NCI-H82 treated with DMSO at 0.1 percent for 48 hours (cell line): ENCODE data around the gene SLC7A7.
"Not testable (repeated sequence)": the region's sequence is repeated elsewhere in the genome, so short reads cannot be mapped to it uniquely, and the experiment has no call there.

Source experiments
- DNase-seq: peaks from one replicate; lab custom pipeline; 2025; ENCODE audit not compliant: unreplicated experiment; lab: John Stamatoyannopoulos, UW

The SLC7A7 gene

DNA sequence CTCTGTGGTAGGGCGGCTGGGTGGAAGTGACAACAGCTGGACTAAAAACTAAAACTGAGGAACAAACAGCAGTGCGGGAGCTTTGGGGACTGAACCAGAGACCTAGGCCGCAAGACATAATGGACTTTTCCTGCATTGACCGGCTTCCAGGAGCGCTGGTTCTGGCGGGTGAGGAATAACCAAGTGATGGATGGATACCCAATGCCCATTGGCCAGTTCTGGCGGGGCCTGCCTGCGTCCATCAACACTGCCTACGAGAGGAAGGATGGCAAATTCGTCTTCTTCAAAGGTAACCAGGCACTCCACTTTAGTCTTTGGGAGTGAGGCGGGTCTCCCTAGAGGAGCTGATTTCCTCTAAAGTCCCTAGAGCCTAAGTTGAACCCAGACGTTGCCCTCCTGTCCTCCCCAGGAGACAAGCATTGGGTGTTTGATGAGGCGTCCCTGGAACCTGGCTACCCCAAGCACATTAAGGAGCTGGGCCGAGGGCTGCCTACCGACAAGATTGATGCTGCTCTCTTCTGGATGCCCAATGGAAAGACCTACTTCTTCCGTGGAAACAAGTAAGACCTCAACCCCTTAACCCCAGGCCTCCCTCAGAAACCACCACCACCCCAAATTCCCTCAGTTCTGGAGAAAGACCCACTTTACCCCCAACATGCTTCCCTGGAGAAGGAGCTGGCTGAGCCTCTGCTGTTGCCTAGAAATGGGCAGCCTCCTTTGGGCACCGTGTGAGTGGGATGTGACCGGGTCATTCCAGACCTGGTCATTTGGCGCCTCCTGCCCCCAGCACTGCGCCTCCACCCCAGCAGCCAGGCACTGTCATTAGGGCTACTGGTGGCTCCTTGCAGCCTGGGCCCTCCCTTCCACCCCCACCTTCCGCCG, 29.2 kb upstream of the SLC7A7 start:
- DNase-seq = no peak

- no peak for DNase-seq
Observed at GRCh38 chr14:22843123-22843925, 28.1 kb upstream of the SLC7A7 start.

DNA sequence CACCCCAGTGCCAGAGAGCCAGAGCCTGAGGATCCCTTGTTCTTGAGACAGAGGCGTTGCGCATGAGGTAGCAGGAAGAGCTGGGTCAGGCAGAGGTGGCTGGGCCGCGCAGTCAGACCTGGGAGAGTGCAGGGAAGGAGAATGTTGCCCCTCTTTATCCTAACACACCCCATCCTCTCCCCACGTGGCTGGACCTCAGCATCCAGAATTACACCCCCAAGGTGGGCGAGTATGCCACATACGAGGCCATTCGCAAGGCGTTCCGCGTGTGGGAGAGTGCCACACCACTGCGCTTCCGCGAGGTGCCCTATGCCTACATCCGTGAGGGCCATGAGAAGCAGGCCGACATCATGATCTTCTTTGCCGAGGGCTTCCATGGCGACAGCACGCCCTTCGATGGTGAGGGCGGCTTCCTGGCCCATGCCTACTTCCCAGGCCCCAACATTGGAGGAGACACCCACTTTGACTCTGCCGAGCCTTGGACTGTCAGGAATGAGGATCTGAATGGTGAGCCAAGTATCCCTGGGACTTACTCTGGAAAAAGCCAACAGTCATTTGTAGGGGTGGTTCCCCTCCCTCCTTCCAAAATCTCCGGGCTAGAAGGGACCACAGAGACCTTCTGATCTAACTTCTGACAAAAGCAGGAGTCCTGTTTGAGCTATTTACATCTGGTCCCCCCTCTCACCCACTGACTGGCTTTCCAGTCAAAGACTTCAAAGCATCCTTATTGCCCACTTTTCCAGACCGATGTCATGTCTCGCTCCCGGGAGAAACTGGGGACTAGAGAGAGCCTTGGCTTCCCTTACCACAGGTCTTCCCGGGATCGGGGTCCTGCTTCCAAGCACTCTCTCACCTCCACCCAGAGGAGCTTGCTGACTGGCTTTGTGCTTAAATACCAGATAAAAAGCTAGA, 27.2 kb upstream of the SLC7A7 start:
- DNase-seq = no peak

- no peak for DNase-seq
Observed at GRCh38 chr14:22841769-22842168, 26.5 kb upstream of the SLC7A7 start.

DNA sequence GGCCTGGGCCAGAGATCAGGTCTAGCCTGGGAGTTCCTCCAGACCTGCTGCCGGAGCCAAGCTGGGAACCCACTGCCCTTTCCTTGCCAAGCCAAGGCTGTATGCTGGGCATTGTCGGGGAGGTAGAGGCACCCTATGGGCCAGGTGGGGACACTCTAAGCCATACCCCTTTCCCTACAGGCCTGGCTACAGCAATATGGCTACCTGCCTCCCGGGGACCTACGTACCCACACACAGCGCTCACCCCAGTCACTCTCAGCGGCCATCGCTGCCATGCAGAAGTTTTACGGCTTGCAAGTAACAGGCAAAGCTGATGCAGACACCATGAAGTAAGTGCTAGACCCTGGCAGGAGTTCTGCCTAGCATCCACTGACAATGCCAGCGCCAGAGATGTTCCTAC, 26.1 kb upstream of the SLC7A7 start:
- no peak for DNase-seq

DNA sequence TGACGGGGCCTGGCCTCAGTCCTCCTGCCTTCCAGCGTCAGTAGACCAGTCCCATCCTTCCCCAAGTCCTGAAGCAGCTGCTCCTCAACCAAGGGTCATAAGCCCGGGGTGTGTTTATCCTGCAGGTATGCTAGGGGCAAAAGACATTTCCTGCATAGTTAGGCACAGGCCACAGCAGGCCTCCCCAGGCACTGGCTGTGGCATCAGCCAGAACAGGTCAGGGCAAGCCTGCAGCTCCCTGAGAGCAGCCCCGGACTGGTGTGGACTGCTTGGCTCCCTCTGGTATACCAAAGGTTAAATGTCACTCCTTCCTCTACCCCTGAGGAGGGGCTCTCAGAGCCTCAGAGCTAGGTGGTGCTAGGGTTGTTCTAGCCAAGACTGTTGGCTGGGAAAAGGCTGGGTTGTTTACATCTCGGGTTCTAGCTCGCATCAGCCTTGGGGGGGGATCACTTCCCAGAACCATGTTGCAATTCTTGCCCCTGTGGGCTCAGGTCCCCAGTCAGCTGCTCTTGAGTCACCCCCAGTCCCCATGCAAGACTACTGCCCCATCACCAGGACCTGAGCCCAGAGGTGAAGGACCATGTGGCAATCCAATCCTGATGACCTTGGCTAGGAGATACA, 24.0 kb upstream of the SLC7A7 start:
- no peak for DNase-seq

DNA sequence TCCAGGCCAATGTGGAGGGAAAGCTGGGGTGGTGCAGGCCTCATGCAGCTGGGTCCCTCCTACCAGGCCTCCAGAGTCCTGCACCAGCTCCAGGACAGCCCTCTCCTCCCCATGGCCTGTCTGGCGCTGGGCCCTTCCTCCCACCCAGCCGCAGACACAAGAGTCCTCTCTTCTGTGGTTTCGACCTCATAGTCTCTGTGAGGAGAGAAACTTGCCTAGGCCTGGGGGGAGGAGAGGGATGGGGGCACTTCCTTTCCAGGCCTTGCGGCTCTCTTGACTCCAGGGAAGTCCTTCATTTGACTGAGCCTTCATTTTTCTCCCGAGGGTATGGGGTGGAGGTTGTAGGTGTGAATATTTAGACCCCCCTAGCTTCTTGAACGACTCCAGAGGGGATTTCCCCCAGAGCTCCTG, 23.4 kb upstream of the SLC7A7 start:
- no peak for DNase-seq

- DNase-seq = no peak
Observed at GRCh38 chr14:22837750-22838538, 22.7 kb upstream of the SLC7A7 start.

GRCh38 chr14:22837114-22837749, 22.0 kb upstream of the SLC7A7 start:
- no peak for DNase-seq

- DNase-seq = no peak
Observed at GRCh38 chr14:22836301-22837113, 21.3 kb upstream of the SLC7A7 start, which contains the start of gene MMP14. Gene MMP14, plus strand, starts transcription at chr14:22836585. Its CDS starts 233 bp downstream, at chr14:22836818.

DNA sequence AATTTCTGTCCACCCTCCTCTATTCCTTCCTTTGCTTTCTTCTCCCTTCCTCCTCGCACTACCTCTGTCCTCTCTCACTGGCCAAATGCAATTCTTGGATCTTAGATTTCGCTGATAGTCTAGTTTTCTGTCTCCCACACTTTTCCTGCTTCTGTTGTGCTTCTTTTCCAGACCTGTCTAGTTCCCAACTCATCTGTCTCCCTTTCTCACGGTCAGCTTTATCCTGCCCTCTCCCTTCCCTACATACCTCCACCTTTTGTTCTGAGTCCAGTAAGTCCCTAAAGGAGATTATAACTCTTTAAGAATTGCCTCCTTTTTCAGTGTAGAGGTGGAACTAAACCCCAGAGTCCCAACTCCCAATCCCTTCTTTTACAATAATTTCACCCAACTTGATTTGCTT, 20.3 kb upstream of the SLC7A7 start:
- DNase-seq = no peak

GRCh38 chr14:22830443-22831010, 15.3 kb upstream of the SLC7A7 start:
- DNase-seq = peak; percentile 22

GRCh38 chr14:22829661-22830442, 14.6 kb upstream of the SLC7A7 start, which contains the start of gene MRPL52:
Gene MRPL52, plus strand, starts transcription at chr14:22829887. Its CDS starts 26 bp downstream, at chr14:22829913.
- peak; percentile 83 for DNase-seq

- DNase-seq = not testable (repeated sequence)
Observed at GRCh38 chr14:22829076-22829660, 13.9 kb upstream of the SLC7A7 start.

DNA sequence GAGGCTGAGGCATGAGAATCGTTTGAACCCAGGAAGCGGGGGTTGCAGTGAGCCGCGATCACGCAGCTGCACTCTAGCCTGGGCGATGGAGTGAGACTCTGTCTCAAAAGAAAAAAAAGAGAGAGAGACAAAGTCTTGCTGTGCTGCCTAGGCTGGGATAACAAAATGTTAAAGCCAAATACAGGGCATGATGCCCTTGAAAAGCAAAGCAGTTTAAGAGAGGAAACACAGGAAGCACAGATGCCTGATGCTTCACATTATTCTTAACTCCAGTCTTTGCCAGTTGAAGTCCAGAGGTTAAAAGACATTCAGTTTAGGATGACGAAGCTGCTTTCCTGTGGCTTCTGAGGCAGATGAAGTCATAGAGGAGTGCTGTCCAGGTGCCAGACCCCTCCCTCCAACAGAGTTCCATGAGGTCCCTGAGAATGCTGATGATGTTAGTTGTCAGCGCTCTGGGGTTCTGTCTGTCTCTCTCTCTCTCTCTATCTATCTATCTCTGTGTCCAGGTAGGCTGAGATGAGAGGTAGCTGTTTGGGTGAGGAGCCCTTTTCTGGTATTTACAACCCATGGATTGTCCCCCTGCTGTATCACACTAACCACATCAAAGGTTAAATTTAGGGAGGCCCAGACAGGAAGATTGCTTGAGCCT, 9.6 kb upstream of the SLC7A7 start:
- DNase-seq = no peak

DNA sequence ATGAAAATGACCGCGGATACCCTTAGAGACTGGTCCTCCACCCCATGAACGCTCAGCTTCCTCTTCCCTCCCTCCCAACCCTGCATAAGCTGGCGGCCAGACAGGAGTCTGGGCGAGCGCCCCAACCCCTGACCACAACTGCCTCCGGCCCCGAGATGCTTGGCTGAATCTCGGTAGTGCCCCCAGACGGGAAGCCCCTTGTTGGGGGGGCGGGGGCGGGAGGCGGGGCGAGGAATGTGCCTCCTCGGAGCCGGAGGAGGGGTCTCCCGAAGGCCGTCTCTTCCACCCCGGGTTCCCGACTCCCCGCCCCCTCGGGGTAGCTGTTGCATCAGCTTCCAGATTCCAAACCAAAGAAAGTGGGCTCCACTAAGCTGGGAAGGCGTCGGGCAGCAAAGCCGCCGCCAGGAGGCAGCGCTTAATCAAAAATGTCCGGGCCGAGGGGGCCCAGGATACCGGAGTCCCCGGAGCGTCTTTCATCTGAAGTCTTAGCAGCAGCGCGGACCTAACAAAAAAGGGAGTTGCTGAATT, 7.4 kb upstream of the SLC7A7 start:
- no peak for DNase-seq
